Skin of body (tissue), 3 donors: ENCODE measurements around the gene ACAT1. TPM values are rescaled to one million over a fixed set of nuclear protein-coding genes. Genes with fewer than 3 reads are reported as not detected.
"Not testable (repeated sequence)": the region's sequence is repeated elsewhere in the genome, so short reads cannot be mapped to it uniquely, and the experiment has no call there.

Experiments
- DNase-seq: peaks from one replicate; lab custom pipeline; 2025; lab: John Stamatoyannopoulos, UW
- small RNA-seq: library from RNA; depleted of rRNA; stranded (forward); fragments of <200 nt; gene quantifications from one replicate; pipeline ENCODE3, GENCODE V24; 2014; ENCODE audit warnings: low replicate concordance
- total RNA-seq: library from RNA; depleted of rRNA; stranded (reverse); fragments of >200 nt; gene quantifications from one replicate; pipeline ENCODE4 v1.2.3, GENCODE V29; 2014

ACAT1 gene
- total RNA-seq, 1 donor from 2014 or later: 58.5 TPM

DNA sequence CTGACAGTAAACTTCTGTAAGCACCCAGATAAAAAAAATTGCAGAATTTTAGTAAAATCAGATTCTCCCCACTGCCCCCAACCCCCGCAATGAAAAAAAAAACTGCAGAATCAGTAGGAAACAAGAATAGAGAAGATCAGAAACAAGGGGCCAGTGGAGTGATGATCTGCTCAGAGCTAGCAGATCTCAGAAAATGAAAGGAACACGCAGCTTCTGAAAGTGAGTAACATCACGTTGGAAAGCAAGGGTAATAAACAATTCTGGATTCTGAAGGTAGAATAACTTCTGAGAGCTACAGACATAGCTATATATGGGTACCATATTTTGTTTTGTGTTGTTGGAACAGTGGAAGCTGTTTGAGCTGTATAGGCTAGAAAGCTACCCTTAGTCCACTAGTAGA is 23.2 kb downstream of the ACAT1 start:
- no peak for DNase-seq

DNA sequence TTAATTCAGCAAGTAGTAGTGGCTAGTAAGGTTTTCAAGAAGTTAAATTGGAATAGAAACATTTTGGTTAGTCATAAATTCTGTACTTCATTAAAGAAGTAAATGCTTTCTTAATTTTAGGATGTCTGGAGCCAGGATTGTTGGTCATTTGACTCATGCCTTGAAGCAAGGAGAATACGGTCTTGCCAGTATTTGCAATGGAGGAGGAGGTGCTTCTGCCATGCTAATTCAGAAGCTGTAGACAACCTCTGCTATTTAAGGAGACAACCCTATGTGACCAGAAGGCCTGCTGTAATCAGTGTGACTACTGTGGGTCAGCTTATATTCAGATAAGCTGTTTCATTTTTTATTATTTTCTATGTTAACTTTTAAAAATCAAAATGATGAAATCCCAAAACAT is 25.8 kb downstream of the ACAT1 start:
- no peak for DNase-seq

DNA sequence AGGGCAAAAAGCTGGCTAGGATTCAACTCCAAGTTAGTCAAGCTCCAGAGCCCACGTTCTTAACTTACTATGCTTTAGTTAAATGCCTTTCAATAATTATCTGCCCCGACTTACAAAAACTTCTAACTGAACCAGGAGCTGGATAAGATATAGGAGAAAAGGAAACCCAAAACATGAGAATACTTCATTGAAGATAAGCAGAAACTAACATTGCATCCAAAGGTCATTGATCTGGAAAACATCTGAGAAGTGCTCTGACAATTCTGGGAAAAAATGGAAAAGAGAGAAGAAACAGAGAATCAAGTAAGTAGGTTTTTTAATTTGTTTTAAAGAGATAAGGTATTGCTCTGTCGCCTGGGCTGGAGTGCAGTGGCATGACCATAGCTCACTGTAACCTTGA is 27.2 kb downstream of the ACAT1 start:
- no peak for DNase-seq

DNA sequence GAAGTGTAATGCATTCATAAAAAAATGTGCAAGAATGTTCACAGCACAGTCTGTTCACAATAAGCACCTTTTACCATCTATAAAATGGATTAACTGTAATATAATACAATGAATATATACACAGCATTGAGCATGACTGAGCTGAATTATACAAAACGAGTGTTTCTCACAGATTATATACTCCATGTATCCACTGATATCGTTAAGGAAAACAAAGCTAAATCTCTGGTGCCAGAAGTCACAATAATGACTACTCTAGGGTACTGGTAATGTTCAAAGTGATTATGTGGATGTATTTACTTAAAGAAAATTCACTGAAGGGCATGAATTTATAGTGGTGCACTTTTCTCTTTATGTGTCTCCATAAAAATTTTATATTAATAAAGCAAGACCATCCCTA is 33.2 kb downstream of the ACAT1 start:
- DNase-seq: no peak

DNA sequence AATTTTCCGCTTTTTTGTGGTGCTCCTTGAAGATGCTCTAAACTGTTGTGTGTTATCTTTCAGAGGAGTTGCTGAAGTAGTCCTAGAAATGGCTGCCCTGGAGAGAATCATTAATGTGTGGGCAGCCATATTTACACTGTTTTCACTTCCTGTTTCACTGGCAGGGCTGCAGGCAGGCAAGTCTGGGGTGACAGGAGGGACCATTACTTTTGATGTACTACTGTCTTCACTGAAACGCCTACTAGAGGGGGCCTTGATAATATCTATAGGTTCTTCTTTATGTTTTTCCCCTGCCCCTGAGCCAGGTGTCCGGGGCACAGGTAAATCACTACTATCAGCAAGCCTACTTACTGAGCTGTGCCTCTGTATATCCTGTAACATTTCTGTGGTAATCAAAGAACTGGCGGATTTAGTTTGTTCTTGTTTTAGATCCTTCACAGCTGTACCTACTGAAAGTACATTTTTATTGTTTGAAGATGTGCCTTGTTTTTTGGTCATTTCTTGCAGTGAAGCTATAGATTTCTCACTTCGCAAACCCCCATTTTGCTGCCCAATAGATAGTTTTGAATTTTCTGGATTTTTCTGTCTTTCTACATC is 39.7 kb downstream of the ACAT1 start:
- no peak for DNase-seq

DNA sequence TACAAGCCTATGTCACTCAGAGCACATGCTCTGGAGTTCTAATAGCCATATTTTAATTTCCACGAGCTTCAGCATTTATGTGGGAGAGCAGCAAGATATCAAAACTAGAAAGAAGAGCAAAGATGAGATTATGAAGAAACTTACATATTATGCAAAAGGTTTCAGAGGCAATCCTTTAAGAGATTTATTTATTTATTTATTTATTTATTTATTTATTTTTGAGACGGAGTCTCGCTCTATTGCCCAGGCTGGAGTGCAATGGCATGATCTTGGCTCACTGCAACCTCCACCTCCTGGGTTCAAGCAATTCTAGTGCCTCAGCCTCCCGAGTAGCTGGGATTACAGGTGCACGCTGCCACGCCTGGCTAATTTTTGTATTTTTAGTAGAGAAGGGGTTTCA is 41.5 kb downstream of the ACAT1 start:
- DNase-seq: not testable (repeated sequence)

DNA sequence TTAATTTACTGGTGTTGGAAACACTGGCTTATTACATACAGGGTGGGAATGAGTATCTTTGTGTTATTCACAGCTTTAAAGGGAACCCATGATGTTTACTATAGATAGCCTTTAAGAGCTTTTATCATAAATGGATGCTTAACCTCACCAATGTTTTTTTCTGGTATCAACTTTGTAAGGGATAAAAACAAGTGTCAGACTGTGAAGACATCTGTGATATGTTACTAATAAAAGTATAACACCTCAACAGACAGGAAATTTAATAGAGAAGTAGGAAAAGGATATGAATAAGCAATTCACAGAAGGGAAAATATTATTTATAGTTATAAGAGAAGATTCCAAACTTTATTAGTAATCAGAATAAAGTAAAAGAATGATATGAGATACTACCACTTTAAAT is 46.3 kb downstream of the ACAT1 start:
- no peak for DNase-seq

DNA sequence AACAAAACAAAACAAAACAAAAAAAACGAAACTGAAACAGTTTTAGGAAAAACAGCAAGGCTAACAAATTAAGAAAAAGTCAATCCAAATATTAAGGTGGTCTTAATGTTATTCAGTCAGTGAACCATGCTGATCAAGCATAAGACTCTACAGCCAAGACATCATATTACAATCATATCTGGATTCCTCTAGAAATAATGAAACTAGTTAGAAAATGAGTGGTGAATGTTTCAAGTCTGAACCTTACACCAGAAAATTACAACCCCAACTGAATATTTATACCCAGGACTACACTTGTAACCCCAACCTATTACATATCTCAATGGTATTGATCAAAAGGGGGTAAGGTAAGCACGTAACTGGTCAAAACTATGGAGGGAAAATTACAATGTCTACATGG is 48.8 kb downstream of the ACAT1 start:
- no peak for DNase-seq

DNA sequence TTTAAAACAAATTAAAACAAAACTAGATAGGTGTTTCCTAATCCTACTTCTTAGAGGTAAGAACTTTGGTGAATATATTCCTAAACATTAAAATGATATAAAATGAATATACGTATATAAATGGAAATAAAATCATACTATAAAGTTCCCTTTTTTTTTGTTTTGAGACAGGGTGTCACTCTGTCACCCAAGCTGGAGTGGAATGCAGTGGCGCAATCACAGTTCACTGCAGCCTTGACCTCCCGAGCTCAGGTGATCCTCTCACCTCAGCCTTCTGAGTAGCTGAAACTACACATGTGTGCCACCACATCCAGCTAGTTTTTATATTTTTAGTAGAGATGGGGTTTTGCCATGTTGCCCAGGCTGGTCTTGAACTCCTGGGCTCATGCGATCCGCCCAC is 56.2 kb downstream of the ACAT1 start:
- DNase-seq: no peak

DNA sequence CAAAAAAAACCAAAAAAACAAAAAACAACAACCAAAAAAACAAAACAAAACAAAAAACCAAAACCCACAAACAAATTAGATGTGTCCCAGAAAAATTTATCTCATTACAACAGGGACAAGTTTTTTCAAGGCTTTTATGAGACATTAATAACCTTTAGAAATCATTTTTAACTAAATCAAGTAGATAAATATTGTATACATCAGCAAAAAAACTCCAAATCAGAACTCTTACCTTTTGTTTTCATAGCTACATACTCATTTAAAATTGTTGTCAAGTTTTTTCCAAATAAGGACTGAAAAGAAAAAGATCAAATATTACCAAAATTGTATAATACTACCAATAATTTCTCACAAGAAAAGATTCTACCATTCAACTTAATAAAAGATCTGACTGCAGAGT is 72.4 kb downstream of the ACAT1 start:
- no peak for DNase-seq

DNA sequence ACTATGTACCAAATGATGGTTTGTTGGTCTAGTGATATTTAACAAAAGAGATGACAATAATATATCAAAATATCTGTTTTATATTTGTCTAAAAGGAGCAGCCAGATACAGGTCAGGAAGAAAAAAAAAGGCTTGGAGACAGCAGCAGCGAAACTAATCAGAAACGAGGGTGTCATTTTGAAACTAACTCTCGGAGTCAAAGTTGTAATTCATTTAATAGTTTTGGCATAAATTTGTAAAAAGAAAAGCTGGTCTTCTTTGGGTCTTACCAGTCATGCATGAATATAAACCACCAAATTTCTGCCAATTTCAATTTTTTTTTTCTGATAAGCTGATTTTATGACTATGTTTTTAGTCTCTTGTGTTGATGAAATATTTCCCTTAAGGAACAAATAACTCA is 75.5 kb downstream of the ACAT1 start:
- no peak for DNase-seq

Small RNA genes lying within 50 kb of the gene (small RNA-seq; reads per million reads assigned to genes)
- not detected for gene RF00019

Other genes starting within 250 kb of the ACAT1 start
- 0.79 TPM for gene RAB39A, start 193.1 kb upstream of the ACAT1 start, total RNA-seq
- gene CUL5, start 112.7 kb upstream of the ACAT1 start, total RNA-seq: 34.5 TPM
- gene NPAT, start 101.1 kb downstream of the ACAT1 start, total RNA-seq: 17.5 TPM
- gene ATM, start 101.5 kb downstream of the ACAT1 start, total RNA-seq: 93.8 TPM